T-helper 1 cell treated with Interleukin-12 subunit alpha and Interleukin-12 subunit beta and Interleukin-4 antibody, amounts not matched to agents 30 ng/mL and 1 ng/mL, for 36 hours (primary cell): ENCODE data around the gene POLQ. TPM values are rescaled to one million over a fixed set of nuclear protein-coding genes. Genes with fewer than 3 reads are reported as not detected.
"Not testable (repeated sequence)": the region's sequence is repeated elsewhere in the genome, so short reads cannot be mapped to it uniquely, and the experiment has no call there.

ENCODE experiments used
- intact Hi-C: fragments of 100-400 bp; cut with micrococcal nuclease; formaldehyde crosslinking; loops from one replicate; pipeline ENCODE4 v1.15.1; 2024
- total RNA-seq: library from RNA; stranded (reverse); gene quantifications from 2 replicates; pipeline ENCODE4 v1.2.3, GENCODE V29; 2022

The POLQ gene
- total RNA-seq, 1 donor from 2014 or later: 27.1 TPM

DNA sequence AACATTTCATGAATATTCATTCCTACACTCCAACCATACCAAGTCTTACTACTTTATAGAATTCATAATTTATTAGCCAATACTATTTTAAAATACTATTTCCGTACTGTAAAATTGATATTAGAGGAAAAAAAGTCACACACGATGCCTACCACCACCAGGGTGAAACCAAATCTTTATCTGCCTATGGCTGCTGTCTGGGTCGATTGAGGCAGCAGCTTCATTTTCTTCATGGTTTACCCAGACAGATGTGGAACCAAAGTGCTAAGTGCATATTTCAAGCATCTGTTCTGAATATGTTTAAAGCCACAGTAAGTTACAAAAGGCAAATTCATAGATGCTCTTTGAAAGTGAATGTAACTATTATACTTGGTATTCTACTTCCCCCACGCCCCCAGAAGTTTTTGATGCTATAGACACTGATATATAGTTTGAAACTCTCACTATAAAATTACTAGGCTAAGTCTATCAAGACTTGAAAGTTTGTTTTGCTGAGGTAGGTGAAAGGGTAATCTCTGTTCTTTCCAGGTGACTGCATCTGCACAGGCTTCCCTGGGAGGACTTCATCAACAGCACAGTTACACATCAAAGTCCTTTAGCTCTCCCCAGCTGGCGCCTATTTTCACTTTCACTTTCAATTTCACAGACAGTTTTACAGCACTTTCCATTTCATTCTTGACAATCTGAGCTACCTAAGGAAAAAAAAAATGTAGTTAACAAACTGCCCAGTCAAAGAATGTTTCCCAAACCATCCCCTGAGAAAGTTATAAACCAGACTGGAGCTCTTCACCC, 113.9 kb downstream of the POLQ start:
- intact Hi-C loops: loop anchor here (1.0 to 10.0 kb wide), 7 partner anchors 114 to 1360 kb away; partner anchors contain the start of genes EAF2, GSK3B, GTF2E1 and HSPBAP1

DNA sequence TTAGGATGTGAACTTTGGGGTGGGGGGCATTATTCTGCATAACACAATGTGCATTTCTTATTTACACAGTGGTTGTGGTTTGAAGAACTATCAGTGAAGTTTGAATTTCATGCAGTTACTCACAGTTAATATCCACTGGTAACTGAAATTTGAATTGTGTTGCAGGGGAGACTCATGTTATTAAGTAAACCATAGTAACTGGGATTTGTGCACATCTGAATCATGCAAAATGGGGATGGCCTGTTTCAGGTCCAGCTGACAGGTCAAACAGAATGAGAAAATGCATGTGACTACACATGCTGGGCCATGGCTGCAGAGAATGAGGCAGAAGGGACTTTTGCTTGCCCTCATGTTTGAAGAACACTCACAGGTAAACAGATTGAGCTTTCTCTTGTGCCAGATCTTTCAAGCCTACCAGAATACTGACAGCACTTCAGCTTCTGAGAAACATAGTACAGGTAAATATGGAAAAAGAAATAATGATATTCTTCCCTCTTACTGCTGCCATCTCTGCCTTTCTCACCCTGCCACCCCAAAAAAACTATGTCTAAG, 115.0 kb downstream of the POLQ start:
- intact Hi-C loops: loop anchor here (5.0 to 10.0 kb wide), 3 partner anchors 686 to 1362 kb away; partner anchors contain the start of genes GSK3B, GTF2E1, HSPBAP1 and RABL3

DNA sequence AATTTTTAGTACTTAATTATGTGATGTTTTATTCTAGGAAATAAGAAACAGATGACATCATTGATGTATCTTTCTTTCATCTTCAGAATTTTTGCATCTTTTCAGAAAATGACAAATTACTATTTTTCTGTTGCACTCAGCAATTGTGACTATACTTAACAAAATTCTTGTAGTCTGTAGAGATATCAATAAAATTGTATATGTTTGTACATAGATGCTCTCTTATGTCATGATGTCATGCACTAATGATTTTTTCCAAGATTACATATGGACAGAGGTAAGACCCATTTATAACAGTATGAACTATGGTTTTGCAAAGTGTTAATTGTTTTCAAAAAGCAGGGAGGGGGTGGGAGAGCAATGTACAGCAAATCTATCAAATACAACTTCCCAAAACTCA, 121.2 kb downstream of the POLQ start:
- intact Hi-C loops: no loop called here

DNA sequence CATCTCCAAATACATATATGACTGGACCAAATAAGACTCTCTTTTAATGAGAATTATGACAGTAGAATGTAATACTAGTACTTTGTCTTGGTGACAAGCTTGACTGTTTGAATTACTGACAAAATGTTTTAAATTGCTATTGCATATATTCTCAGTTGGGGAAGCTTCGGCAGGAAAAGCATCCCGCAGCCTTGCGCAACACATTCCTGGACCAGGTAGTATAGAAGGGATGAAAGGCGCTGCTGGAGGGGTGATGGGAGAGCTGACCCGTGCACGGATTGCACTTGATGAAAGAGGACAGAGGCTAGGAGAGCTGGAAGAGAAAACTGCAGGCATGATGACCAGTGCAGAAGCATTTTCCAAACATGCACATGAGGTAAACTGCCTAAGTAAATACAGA, 127.6 kb downstream of the POLQ start:
- intact Hi-C loops: no loop called here

DNA sequence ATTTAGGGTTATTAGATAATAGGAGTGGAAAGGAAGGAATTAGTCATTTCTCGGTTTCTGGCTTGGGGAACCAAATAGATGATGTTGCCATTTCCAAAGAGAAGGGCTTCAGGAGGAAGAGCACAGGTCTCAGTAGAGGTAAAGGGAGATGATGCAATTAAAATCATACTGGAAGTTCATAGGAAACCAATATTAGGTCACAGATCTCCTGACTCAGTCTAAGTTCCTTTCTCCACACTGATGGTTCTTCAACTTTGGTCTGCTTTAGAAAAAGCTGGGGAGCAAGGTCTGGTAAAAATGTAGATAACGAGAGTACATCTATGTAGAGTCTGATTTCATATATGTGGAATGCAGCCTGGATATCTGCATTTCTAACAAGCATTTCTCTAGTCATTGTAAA, 130.9 kb downstream of the POLQ start:
- intact Hi-C loops: no loop called here

DNA sequence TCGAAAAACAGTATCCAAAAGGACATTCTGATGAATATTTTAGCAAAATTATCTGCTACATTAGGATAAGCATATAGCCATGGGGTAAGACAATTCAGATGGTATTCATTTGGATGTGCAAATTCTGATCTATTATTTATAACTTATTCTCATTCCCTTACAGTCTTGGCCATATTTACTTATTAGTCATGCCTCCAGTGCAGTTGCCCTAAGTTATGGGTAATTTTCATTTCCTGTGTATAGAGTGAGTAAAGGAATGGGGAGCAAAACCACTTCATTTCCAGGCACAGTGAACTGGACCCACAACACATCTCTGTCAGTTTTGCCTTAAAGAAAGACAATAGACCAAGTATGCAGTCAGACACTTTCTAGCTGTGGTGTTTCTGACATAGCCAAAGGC, 134.3 kb downstream of the POLQ start:
- intact Hi-C loops: no loop called here

DNA sequence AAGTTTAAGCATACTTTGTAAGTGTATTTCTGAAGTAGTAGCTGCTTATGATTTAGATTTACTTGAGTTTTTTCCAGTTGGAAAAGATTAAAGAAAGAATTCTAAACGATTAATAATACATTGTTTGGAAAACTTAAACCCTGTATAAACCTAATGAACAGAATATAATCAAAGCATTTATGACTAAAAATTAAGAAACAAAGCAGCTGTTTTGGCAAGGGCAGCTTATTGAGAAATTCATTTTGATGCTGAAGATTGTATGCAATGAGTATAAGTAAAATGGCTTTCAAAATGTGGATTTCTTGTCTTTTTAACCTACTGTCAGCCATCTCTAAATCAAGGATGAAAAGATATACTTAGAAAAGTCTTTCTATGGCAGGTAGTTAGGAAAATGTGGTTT, 140.2 kb downstream of the POLQ start:
- intact Hi-C loops: no loop called here

DNA sequence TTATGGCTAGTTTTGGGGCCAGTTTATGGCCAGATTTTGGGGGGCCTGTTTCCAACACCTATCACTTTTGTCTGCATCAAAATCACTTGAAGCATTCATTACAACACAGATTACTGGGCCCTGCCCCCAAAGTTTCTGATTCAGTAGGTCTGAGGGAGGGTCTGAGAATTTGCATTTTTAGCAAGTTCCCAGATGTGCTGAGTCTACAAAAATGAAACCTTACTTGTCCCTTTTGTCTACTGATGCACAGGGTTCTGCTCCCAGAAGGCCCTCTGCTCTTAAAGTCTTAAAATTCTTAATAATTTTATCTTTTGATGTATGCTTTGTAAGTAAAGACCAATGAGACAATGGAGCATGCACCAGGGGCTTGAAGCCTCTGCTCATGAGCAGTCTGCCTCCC, 146.0 kb downstream of the POLQ start:
- intact Hi-C loops: no loop called here

DNA sequence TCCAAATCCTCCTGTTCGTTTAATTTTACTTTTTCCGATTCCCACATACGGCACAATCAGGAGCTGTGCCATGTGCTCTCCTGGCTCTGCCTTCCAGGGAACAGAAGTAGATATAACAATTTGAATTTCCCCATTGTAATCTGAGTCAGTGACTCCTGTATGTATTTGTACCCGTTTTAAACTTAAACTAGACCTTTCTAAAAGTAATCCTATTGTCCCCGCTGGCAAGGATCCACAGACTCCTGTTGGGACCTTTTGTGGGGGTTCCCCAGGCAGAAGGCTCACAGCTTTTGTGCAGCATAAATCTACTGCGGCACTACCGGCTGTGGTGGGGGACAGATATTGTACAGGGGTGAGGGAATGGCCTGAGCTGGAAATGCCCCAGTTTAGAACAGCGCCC, 147.7 kb downstream of the POLQ start:
- intact Hi-C loops: not testable (repeated sequence)

DNA sequence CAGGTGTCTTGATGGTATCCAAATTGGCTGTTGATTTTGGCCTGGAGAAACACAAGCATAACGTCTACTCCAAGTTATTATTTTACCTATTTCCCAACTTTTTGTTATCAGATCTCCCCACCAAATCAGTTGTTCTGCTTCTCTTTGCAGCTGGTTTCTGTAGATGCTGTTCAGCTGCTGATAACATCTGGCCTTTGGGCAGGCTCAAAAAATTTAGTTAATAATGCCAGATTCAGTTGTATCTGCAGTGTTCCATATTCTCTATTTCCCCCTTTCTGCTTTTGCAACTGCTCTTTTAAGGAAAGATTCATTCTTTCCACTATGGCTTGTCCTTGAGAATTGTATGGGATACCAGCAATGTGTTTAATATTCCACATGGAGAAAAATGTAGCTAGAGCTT, 149.8 kb downstream of the POLQ start:
- intact Hi-C loops: not testable (repeated sequence)

DNA sequence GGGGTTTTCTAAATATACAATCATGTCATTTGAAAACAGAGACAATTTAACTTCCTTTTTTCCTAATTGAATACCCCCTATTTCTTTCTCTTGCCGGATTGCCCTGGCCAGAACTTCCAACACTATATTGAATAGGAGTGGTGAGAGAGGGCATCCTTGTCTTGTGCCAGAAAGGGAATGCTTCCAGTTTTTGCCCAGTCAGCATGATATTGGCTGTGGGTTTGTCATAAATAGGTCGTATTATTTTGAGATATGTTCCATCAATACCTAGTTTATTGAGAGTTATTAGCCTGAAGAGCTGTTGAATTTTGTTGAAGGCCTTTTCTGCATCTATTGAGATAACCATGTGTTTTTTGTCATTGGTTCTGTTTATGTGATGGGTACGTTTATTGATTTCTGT, 157.5 kb downstream of the POLQ start:
- intact Hi-C loops: not testable (repeated sequence)

Other genes starting within 250 kb of the POLQ start
- gene ARGFX, start 22.0 kb upstream of the POLQ start, total RNA-seq: not detected in 2 replicates
- gene FBXO40, start 47.4 kb upstream of the POLQ start, total RNA-seq: not detected in 2 replicates
- gene HCLS1, start 114.9 kb upstream of the POLQ start, total RNA-seq: 383 and 397 TPM in 2 replicates
- 40.4 and 42.0 TPM in 2 replicates for gene GOLGB1, start 203.8 kb upstream of the POLQ start, total RNA-seq